CD4-positive, alpha-beta memory T cell (primary cell): ENCODE results near the gene PROB1. TPM values are rescaled to one million over a fixed set of nuclear protein-coding genes. Genes with fewer than 3 reads are reported as not detected.
"Not testable (repeated sequence)": the region's sequence is repeated elsewhere in the genome, so short reads cannot be mapped to it uniquely, and the experiment has no call there.

Source experiments
- CTCF ChIA-PET: fragments of 350-600 bp; sonication (Branson Sonifier 250); formaldehyde crosslinking; loops from one replicate; lab custom pipeline; 2021; ENCODE audit warnings: inconsistent platforms; ENCODE audit not compliant: partially characterized antibody; lab: Charles Lee
- POLR2A ChIA-PET: fragments of 350-600 bp; sonication (Branson Sonifier 250); formaldehyde crosslinking; loops from one replicate; lab custom pipeline; 2021; ENCODE audit not compliant: partially characterized antibody; lab: Charles Lee
- DNase-seq, 5 donors: peaks; one replicate each; pipeline versions ENCODE4 v3.0.0 to v3.0.0-alpha.2; 2020 to 2022; ENCODE audit warnings: mixed read lengths in 1 of 5
- H3K27ac ChIP-seq: one replicate; pipeline ENCODE4 v1.7.0; 2013; ENCODE audit warnings: low read depth, low read length
- H3K27me3 ChIP-seq: 2 replicates; pipeline ENCODE4 v1.7.0; 2013; ENCODE audit warnings: mild to moderate bottlenecking, low read length, moderate library complexity; ENCODE audit not compliant: insufficient read depth
- H3K36me3 ChIP-seq: 2 replicates; pipeline ENCODE4 v1.7.0; 2013; ENCODE audit warnings: mild to moderate bottlenecking, low read length, moderate library complexity; ENCODE audit not compliant: insufficient read depth
- H3K4me1 ChIP-seq: 2 replicates; pipeline ENCODE4 v1.7.0; 2013; ENCODE audit warnings: mild to moderate bottlenecking, low read length, moderate library complexity; ENCODE audit not compliant: insufficient read depth
- H3K4me3 ChIP-seq, 2 donors: one replicate each; pipeline ENCODE4 v1.7.0; 2013; ENCODE audit warnings: low read length in 2 of 2, mild to moderate bottlenecking in 1 of 2
- H3K9me3 ChIP-seq, 2 donors: one replicate each; pipeline ENCODE4 v1.7.0; 2013; ENCODE audit warnings: low read length in 2 of 2, control low read depth in 1 of 2; ENCODE audit not compliant: control insufficient read depth in 1 of 2
- H3K27ac Mint-ChIP-seq, 7 donors: one replicate each; pipeline ENCODE4 v1.8.0; 2020 to 2021; ENCODE audit warnings: mixed read lengths in 7 of 7, mild to moderate bottlenecking in 6 of 7, inconsistent platforms in 3 of 7, moderate library complexity in 3 of 7
- H3K27me3 Mint-ChIP-seq, 2 donors: one replicate each; pipeline ENCODE4 v1.8.0; 2020 to 2021; ENCODE audit warnings: mixed read lengths in 2 of 2
- H3K36me3 Mint-ChIP-seq, 2 donors: one replicate each; pipeline ENCODE4 v1.8.0; 2020 to 2021; ENCODE audit warnings: mixed read lengths in 2 of 2, inconsistent platforms in 1 of 2, mild to moderate bottlenecking in 1 of 2
- H3K4me1 Mint-ChIP-seq, 4 donors: one replicate each; pipeline ENCODE4 v1.8.0; 2020 to 2021; ENCODE audit warnings: mixed read lengths in 4 of 4, mild to moderate bottlenecking in 1 of 4
- H3K4me3 Mint-ChIP-seq, 8 donors: one replicate each; pipeline ENCODE4 v1.8.0; 2020 to 2021; ENCODE audit warnings: mixed read lengths in 8 of 8, mild to moderate bottlenecking in 7 of 8, moderate library complexity in 6 of 8, inconsistent platforms in 3 of 8
- H3K9me3 Mint-ChIP-seq, 8 donors: one replicate each; pipeline ENCODE4 v1.8.0; 2020 to 2021; ENCODE audit warnings: mixed read lengths in 8 of 8, mild to moderate bottlenecking in 5 of 8, inconsistent platforms in 3 of 8, moderate library complexity in 1 of 8
- intact Hi-C: fragments of 100-400 bp; cut with micrococcal nuclease; formaldehyde crosslinking; loops from one replicate; pipeline ENCODE4 v1.15.1; 2023
- polyA plus RNA-seq, 2 donors: library from polyadenylated mRNA; unstranded; fragments of 300-500 nt; fragmentation: Illumina TruSeq; gene quantifications; one replicate each; pipeline ENCODE4 v1.2.3, GENCODE V29; 2021
- total RNA-seq, 2 experiments: library from RNA; stranded (reverse); gene quantifications; one replicate each; pipeline ENCODE4 v1.2.3, GENCODE V29; 2021

PROB1 gene
- total and polyA plus RNA-seq, 4 experiments from 2014 or later: 0.11 to 1.3 (median 0.70) TPM

DNA sequence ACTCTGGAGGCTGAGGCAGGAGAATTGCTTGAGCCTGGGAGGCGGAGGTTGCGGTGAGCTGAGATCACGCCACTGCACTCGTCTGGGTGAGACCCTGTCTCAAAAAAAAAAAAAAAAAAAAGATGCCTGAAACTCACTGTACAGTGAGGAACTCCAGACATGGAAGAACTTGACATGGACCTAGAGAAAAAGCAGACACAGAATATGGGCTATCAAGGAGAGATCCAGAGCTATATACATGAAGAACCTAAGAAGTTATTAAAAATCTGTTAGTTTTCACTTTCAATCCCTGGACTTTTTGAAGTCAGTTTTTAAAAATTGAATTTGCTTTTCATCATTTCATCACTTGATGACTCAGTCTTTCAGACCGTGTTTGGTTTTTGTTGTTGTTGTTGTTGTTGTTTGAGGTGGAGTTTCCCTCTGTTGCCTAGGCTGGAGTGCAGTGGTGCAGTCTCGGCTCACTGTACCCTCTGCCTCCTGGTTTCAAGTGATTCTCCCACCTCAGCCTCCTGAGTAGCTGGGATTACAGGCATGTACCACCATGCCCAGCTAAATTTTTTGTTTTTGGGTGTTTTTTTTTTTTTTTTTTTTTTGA is 33.0 kb downstream of the PROB1 start:
- no peak overlapping the region for H3K4me3 ChIP-seq
- ChIA-PET CTCF (interaction anchor here (1.1 kb wide), 1 partner anchor 111 kb away, joined by 3 read pairs; no protein-coding TSS in a partner anchor), POLR2A (no interaction called here)
- no peaks in the 10 kb centered on the region for H3K9me3 ChIP-seq
- Mint-ChIP-seq H3K27me3 (no peaks in the 10 kb centered on the region), H3K4me1 (peaks cover 9 to 34% (median 19%) of the 10 kb centered on the region in 4 donors), H3K36me3 (peaks cover 37 to 40% of the 10 kb centered on the region in 2 donors), H3K9me3 (no peaks in the 10 kb centered on the region), H3K4me3 (no peak overlapping the region), H3K27ac (peak overlapping the region in 1 of 7 donors; percentile 73)
- no peak overlapping the region for H3K27ac ChIP-seq
- no peaks in the 10 kb centered on the region for H3K27me3 ChIP-seq
- no peak for DNase-seq
- peaks cover 23% of the 10 kb centered on the region for H3K36me3 ChIP-seq
- H3K4me1 ChIP-seq: no peaks in the 10 kb centered on the region
- intact Hi-C loops: no loop called here

DNA sequence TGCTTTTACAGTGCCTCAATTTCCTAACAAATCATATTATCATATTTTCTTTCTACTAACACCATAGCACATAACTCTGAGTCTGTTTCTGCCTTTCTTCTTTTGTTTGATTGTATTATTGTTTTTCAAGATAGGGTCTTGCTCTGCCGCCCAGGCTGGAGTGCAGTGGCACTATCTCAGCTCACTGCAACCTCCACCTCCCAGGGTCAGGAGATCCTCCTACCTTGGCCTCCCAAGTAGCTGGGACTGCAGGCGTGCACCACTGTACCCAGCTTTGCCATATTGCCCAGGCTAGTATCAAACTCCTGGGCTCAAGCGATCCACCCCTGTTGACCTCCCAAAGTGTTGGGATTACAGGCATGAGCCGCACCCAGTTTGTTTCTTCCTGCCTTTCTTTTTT is 34.5 kb downstream of the PROB1 start:
- H3K27me3 ChIP-seq: no peaks in the 10 kb centered on the region
- intact Hi-C loops: no loop called here
- ChIA-PET POLR2A (no interaction called here), CTCF (interaction anchor here (1.3 kb wide), 1 partner anchor 110 kb away, joined by 4 read pairs; no protein-coding TSS in a partner anchor)
- H3K27me3 Mint-ChIP-seq: no peaks in the 10 kb centered on the region
- H3K4me3 Mint-ChIP-seq: no peak overlapping the region
- H3K36me3 Mint-ChIP-seq: peaks cover 27 to 31% of the 10 kb centered on the region in 2 donors
- H3K9me3 ChIP-seq: no peaks in the 10 kb centered on the region
- no peak overlapping the region for H3K4me3 ChIP-seq
- peaks cover 7% of the 10 kb centered on the region for H3K4me1 ChIP-seq
- H3K27ac Mint-ChIP-seq: no peak overlapping the region
- no peak for DNase-seq
- peaks cover 9 to 38% (median 22%) of the 10 kb centered on the region in 4 donors for H3K4me1 Mint-ChIP-seq
- no peaks in the 10 kb centered on the region for H3K9me3 Mint-ChIP-seq
- H3K36me3 ChIP-seq: peaks cover 14% of the 10 kb centered on the region
- no peak overlapping the region for H3K27ac ChIP-seq

DNA sequence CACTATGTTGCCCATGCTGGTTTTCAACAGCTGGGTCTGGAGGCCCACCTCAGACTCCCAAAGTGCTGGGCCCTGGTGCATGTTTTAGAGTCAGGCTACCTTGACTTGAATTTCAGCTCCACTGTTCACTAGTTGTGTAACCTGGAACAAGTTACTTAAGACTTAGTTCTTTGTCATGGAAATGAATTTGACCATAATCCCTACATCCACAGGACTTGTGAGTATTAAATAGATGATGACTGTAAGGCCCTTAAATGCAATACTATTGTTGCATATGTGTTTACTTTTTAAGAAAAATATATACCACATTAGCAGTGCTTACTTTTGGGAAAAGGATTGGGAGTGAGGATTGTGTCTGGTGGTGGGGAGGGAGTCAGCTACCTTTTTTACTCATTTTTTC is 36.8 kb downstream of the PROB1 start:
- H3K27me3 Mint-ChIP-seq: no peaks in the 10 kb centered on the region
- no peak overlapping the region for H3K27ac ChIP-seq
- H3K36me3 ChIP-seq: no peaks in the 10 kb centered on the region
- no peak for DNase-seq
- H3K27ac Mint-ChIP-seq: peak overlapping the region in 1 of 7 donors; percentile 2
- H3K4me1 Mint-ChIP-seq: peaks cover 16 to 47% (median 30%) of the 10 kb centered on the region in 4 donors
- no peak overlapping the region for H3K4me3 ChIP-seq
- H3K36me3 Mint-ChIP-seq: peaks cover 18 to 23% of the 10 kb centered on the region in 2 donors
- CTCF ChIA-PET: interaction anchor here (1.0 to 2.7 kb wide), 4 partner anchors 9 to 107 kb away, joined by 3 to 6 read pairs (median 4); partner anchors contain the start of gene PAIP2
- POLR2A ChIA-PET: interaction anchor here (1.6 kb wide), 1 partner anchor 16 kb away, joined by 5 read pairs; the partner anchor contains the start of gene PAIP2
- intact Hi-C loops: no loop called here
- no peaks in the 10 kb centered on the region for H3K27me3 ChIP-seq
- no peak overlapping the region for H3K4me3 Mint-ChIP-seq
- peaks cover 0 to 4% (median 0%) of the 10 kb centered on the region in 8 donors for H3K9me3 Mint-ChIP-seq
- no peaks in the 10 kb centered on the region for H3K9me3 ChIP-seq
- peaks cover 9% of the 10 kb centered on the region for H3K4me1 ChIP-seq

DNA sequence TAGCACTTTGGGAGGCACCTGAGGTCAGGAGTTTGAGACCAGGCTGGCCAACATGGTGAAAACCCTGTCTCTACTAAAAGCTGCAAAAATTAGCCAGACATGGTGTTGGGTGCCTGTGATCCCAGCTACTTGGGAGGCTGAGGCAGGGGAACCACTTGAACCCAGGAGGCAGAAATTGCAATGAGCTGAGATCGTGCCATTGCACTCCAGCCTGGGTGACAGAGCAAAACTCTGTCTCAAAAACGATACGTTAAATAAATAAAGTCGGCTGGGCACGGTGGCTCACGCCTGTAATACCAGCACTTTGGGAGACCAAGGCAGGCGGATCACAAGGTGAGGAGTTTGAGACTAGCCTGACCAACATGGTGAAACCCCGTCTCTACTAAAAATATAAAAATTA is 39.0 kb downstream of the PROB1 start:
- ChIA-PET CTCF (interaction anchor here (0.6 to 2.7 kb wide), 2 partner anchors 11 to 52 kb away, joined by 3 to 6 read pairs; no protein-coding TSS in a partner anchor), POLR2A (interaction anchor here (0.6 to 1.3 kb wide), 2 partner anchors 36 to 80 kb away, joined by 3 to 4 read pairs; no protein-coding TSS in a partner anchor)
- H3K27ac Mint-ChIP-seq, H3K36me3 ChIP-seq, intact Hi-C loops, H3K27me3 Mint-ChIP-seq, H3K27ac ChIP-seq, H3K27me3 ChIP-seq, H3K4me3 ChIP-seq, H3K4me3 Mint-ChIP-seq, DNase-seq, H3K9me3 Mint-ChIP-seq, H3K9me3 ChIP-seq: not testable (repeated sequence)
- Mint-ChIP-seq H3K36me3 (peaks cover 18 to 29% of the 10 kb centered on the region in 2 donors), H3K4me1 (peaks cover 20 to 53% (median 38%) of the 10 kb centered on the region in 4 donors)
- peaks cover 11% of the 10 kb centered on the region for H3K4me1 ChIP-seq

DNA sequence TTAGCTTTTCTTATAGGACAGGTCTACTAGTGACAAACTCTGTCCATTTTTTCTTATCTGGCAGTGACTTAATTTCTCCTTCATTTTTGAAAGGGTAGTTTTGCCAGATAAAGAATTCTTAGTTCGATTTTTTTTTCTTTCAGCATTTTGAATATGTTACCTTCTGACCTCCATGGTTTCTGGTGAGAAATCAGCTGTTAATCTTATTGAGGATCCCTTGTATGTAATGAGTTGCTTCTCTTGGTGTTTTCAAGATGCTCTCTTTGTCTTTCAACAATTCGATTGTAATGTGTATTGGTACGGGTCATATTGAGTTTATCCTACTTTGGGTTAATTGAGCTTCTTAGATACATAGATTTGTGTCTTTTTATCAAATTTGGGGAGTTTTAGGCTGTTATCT is 40.7 kb downstream of the PROB1 start:
- H3K4me3 Mint-ChIP-seq: no peak overlapping the region
- intact Hi-C loops: no loop called here
- no peaks in the 10 kb centered on the region for H3K9me3 ChIP-seq
- no peak for DNase-seq
- ChIA-PET CTCF (no interaction called here), POLR2A (interaction anchor here (1.3 to 1.5 kb wide), 2 partner anchors 9 to 12 kb away, joined by 3 to 8 read pairs; partner anchors contain the start of gene PAIP2)
- H3K36me3 ChIP-seq: no peaks in the 10 kb centered on the region
- H3K27me3 Mint-ChIP-seq: no peaks in the 10 kb centered on the region
- H3K4me1 Mint-ChIP-seq: peaks cover 23 to 51% (median 35%) of the 10 kb centered on the region in 4 donors
- H3K36me3 Mint-ChIP-seq: peaks cover 18 to 29% of the 10 kb centered on the region in 2 donors
- no peaks in the 10 kb centered on the region for H3K27me3 ChIP-seq
- H3K9me3 Mint-ChIP-seq: peaks cover 0 to 4% (median 0%) of the 10 kb centered on the region in 8 donors
- no peak overlapping the region for H3K27ac ChIP-seq
- H3K4me1 ChIP-seq: peaks cover 13% of the 10 kb centered on the region
- peak overlapping the region in 1 of 7 donors; percentile 32 for H3K27ac Mint-ChIP-seq
- H3K4me3 ChIP-seq: no peak overlapping the region

DNA sequence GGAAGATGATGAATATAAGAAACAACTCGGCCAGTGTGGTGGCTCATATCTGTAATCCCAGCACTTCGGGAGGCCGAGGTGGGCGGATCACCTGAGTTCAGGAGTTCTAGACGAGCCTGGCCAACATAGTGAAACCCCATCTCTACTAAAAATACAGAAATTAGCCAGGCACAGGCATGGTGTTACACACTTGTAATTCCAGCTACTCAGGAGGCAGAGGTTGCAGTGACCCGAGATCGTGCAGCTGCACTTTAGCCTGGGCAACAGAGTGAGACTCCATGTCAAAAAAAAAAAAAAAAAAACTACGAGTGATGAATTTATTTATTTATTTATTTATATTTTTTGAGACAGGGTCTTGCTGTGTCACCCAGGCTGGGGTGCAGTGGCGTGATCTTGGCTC is 47.0 kb downstream of the PROB1 start:
- H3K27me3 Mint-ChIP-seq, H3K27ac ChIP-seq, POLR2A ChIA-PET, H3K27me3 ChIP-seq, H3K9me3 ChIP-seq, intact Hi-C loops, H3K9me3 Mint-ChIP-seq, H3K4me3 Mint-ChIP-seq, H3K36me3 ChIP-seq, DNase-seq, H3K4me3 ChIP-seq, H3K27ac Mint-ChIP-seq: not testable (repeated sequence)
- peaks cover 36% of the 10 kb centered on the region for H3K4me1 ChIP-seq
- CTCF ChIA-PET: interaction anchor here (0.7 kb wide), 1 partner anchor 1196 kb away, joined by 3 read pairs; no protein-coding TSS in a partner anchor
- Mint-ChIP-seq H3K36me3 (peaks cover 20 to 37% of the 10 kb centered on the region in 2 donors), H3K4me1 (peaks cover 33 to 68% (median 50%) of the 10 kb centered on the region in 4 donors)

DNA sequence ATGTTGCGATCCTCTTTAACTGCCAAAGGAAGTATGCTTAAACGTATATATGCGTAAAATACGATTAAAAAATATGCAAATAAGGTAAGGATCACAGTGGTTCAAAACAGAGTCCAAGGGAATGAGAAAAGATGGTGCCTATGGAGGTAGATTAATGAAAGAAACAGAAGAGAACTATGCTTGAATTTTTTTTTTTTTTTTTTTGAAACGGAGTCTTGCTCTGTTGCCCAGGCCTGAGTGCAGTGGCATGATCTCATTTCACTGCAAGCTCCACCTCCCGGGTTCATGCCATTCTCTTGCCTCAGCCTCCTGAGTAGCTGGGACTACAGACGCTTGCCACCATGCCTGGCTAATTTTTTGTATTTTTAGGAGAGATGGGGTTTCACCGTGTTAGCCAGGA is 49.5 kb downstream of the PROB1 start:
- intact Hi-C loops: not testable (repeated sequence)

More for the DNA sequence above, 49.5 kb downstream of the PROB1 start:
- H3K4me3 Mint-ChIP-seq: peak overlapping the region in 4 of 8 donors; percentile 8 to 61 (median 22)
- H3K27ac Mint-ChIP-seq: peak overlapping the region in 1 of 7 donors; percentile 35
- H3K9me3 Mint-ChIP-seq, H3K4me3 ChIP-seq, CTCF ChIA-PET, DNase-seq, H3K27me3 Mint-ChIP-seq, H3K9me3 ChIP-seq, H3K27me3 ChIP-seq, H3K36me3 ChIP-seq, H3K27ac ChIP-seq: not testable (repeated sequence)
- peaks cover 20 to 37% of the 10 kb centered on the region in 2 donors for H3K36me3 Mint-ChIP-seq
- peaks cover 49% of the 10 kb centered on the region for H3K4me1 ChIP-seq
- POLR2A ChIA-PET: interaction anchor here (6.1 kb wide), 1 partner anchor 51 kb away, joined by 149 read pairs; the partner anchor contains the start of gene MATR3
- H3K4me1 Mint-ChIP-seq: peaks cover 41 to 75% (median 58%) of the 10 kb centered on the region in 4 donors
